Neuronal stem cell (in vitro differentiated cells): ENCODE results near the gene COMMD2.

Experiments used
- DNase-seq: peaks from one replicate; pipeline ENCODE4 v3.0.0-alpha.2; 2013; ENCODE audit warnings: low spot score
- H2AFZ ChIP-seq: one replicate; pipeline ENCODE4 v1.6.1; 2013; ENCODE audit warnings: mild to moderate bottlenecking, low read length, inconsistent platforms
- H2AK5ac ChIP-seq: 2 replicates; pipeline ENCODE4 v1.6.1; 2013; ENCODE audit warnings: low read depth, mild to moderate bottlenecking, inconsistent platforms, low read length, moderate library complexity, mixed read lengths
- H2BK120ac ChIP-seq: 2 replicates; pipeline ENCODE4 v1.6.1; 2013; ENCODE audit warnings: low read depth, mild to moderate bottlenecking, inconsistent platforms, low read length, moderate library complexity, mixed read lengths
- H2BK12ac ChIP-seq: one replicate; pipeline ENCODE4 v1.6.1; 2013; ENCODE audit warnings: low read length, inconsistent platforms
- H2BK15ac ChIP-seq: 2 replicates; pipeline ENCODE4 v1.6.1; 2013; ENCODE audit warnings: mild to moderate bottlenecking, low read length, inconsistent platforms, mixed read lengths
- H2BK5ac ChIP-seq: one replicate; pipeline ENCODE4 v1.6.1; 2013; ENCODE audit warnings: inconsistent platforms, mild to moderate bottlenecking, low read length, moderate library complexity
- H3K14ac ChIP-seq: one replicate; pipeline ENCODE4 v1.6.1; 2013; ENCODE audit warnings: low read length, inconsistent platforms
- H3K18ac ChIP-seq: 2 replicates; pipeline ENCODE4 v1.6.1; 2013; ENCODE audit warnings: low read length, inconsistent platforms
- H3K23ac ChIP-seq: 2 replicates; pipeline ENCODE4 v1.6.1; 2013; ENCODE audit warnings: low read depth, mild to moderate bottlenecking, mixed read lengths, low read length, inconsistent platforms; ENCODE audit not compliant: poor library complexity
- H3K27ac ChIP-seq: replicated peaks from 3 replicates; pipeline ENCODE4 v1.5.1; 2013; ENCODE audit warnings: low read length, inconsistent platforms
- H3K27me3 ChIP-seq, 3 experiments: 2 replicates each; pipeline ENCODE4 v1.6.1; 2013; ENCODE audit warnings: low read length in 3 of 3, mild to moderate bottlenecking in 2 of 3, inconsistent platforms in 1 of 3, low read depth in 1 of 3, mixed read lengths in 1 of 3, moderate library complexity in 1 of 3; ENCODE audit not compliant: control insufficient read depth in 3 of 3, insufficient read depth in 3 of 3
- H3K36me3 ChIP-seq, 2 donors: replicated peaks in 1 of 2; 2 replicates each; pipeline ENCODE4 v1.6.1; 2013; ENCODE audit warnings: low read length in 2 of 2; ENCODE audit not compliant: control insufficient read depth in 2 of 2, insufficient read depth in 2 of 2
- H3K4ac ChIP-seq: 2 replicates; pipeline ENCODE4 v1.6.1; 2013; ENCODE audit warnings: inconsistent platforms, mild to moderate bottlenecking, low read length, moderate library complexity
- H3K4me1 ChIP-seq, 2 donors: 1 replicate in 1 of 2; 2 replicates in 1 of 2; pipeline ENCODE4 v1.6.1; 2013; ENCODE audit warnings: low read length in 2 of 2, low read depth in 1 of 2; ENCODE audit not compliant: control insufficient read depth in 2 of 2, insufficient read depth in 1 of 2
- H3K4me2 ChIP-seq: one replicate; pipeline ENCODE4 v1.6.1; 2013; ENCODE audit warnings: mild to moderate bottlenecking, low read length, inconsistent platforms; ENCODE audit not compliant: insufficient read depth, poor library complexity, severe bottlenecking
- H3K4me3 ChIP-seq, 2 donors: 2 replicates each; pipeline ENCODE4 v1.5.1; 2013; ENCODE audit warnings: low read length in 2 of 2, mild to moderate bottlenecking in 2 of 2, inconsistent platforms in 1 of 2, moderate library complexity in 1 of 2
- H3K79me1 ChIP-seq: one replicate; pipeline ENCODE4 v1.6.1; 2013; ENCODE audit warnings: low read depth, mild to moderate bottlenecking, inconsistent platforms, low read length, moderate library complexity
- H3K9ac ChIP-seq: one replicate; pipeline ENCODE4 v1.6.1; 2013; ENCODE audit warnings: mild to moderate bottlenecking, low read depth, low read length, inconsistent platforms; ENCODE audit not compliant: poor library complexity
- H3K9me3 ChIP-seq, 2 donors: replicated peaks in 1 of 2; 2 replicates each; pipeline versions ENCODE3 to v1.6.1; 2013; ENCODE audit warnings: low read length in 2 of 2, mild to moderate bottlenecking in 2 of 2, inconsistent platforms in 1 of 2, low read depth in 1 of 2, mixed read lengths in 1 of 2, moderate library complexity in 1 of 2; ENCODE audit not compliant: control insufficient read depth in 2 of 2, insufficient read depth in 1 of 2
- H4K8ac ChIP-seq: one replicate; pipeline ENCODE4 v1.6.1; 2013; ENCODE audit warnings: low read depth, mild to moderate bottlenecking, inconsistent platforms, low read length, moderate library complexity
- H4K91ac ChIP-seq: one replicate; pipeline ENCODE4 v1.6.1; 2013; ENCODE audit warnings: low read length, low read depth, mild to moderate bottlenecking, inconsistent platforms; ENCODE audit not compliant: poor library complexity
- WGBS, 2 donors: extraction: QIAGEN DNeasy Blood & Tissue Kit; methylation state at CpG; one replicate each; pipeline ENCODE4 v1.1.7; 2013; ENCODE audit warnings: missing lambda C conversion rate in 2 of 2, mixed read lengths in 1 of 2; ENCODE audit not compliant: insufficient read length in 2 of 2, insufficient replicate concordance in 1 of 2; ENCODE audit errors: extremely low coverage in 2 of 2; 5-methylcytosine and 5-hydroxymethylcytosine counted together

The COMMD2 gene

DNA sequence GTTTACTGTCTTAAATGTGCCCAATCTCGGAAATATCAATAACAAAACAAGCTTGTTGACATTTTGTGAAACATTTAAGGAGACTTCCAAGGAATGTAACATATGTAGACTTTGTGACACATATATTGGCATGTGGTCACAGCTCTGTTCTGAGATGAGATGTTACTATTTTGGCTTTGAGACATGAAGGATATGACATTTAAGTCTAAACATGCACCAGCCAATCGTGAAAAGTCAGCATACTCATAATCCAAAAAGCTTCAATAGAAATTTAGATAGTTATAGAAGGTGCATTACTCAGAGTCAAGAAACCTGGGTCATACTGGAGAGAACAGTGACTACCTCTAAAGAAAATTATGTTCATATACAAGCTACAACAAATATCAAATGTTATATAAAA lies 13.4 kb downstream of the COMMD2 start:
- H2AFZ ChIP-seq = no peak overlapping the region
- H3K79me1 ChIP-seq = no peaks in the 10 kb centered on the region
- H3K18ac ChIP-seq = no peak overlapping the region
- H3K4ac ChIP-seq = no peak overlapping the region
- H3K4me2 ChIP-seq = no peak overlapping the region
- H3K4me1 ChIP-seq = peaks cover 0 to 2% of the 10 kb centered on the region in 2 donors
- peaks cover 2 to 62% of the 10 kb centered on the region in 2 donors for H3K36me3 ChIP-seq
- no CpG with 5 or more reads among the region's 2 CpGs for WGBS, 2 donors
- H4K91ac ChIP-seq = no peak overlapping the region
- H3K9me3 ChIP-seq = no peaks in the 10 kb centered on the region
- no peak overlapping the region for H2BK12ac ChIP-seq
- no peak overlapping the region for H2BK120ac ChIP-seq
- H2BK15ac ChIP-seq = no peak overlapping the region
- H4K8ac ChIP-seq = no peak overlapping the region
- no peak overlapping the region for H2BK5ac ChIP-seq
- no peak overlapping the region for H3K23ac ChIP-seq
- no peak overlapping the region for H3K14ac ChIP-seq
- H3K9ac ChIP-seq = no peak overlapping the region
- no peak for DNase-seq
- H2AK5ac ChIP-seq = no peak overlapping the region
- no peak overlapping the region for H3K4me3 ChIP-seq
- no peaks in the 10 kb centered on the region for H3K27me3 ChIP-seq
- no peak overlapping the region for H3K27ac ChIP-seq

DNA sequence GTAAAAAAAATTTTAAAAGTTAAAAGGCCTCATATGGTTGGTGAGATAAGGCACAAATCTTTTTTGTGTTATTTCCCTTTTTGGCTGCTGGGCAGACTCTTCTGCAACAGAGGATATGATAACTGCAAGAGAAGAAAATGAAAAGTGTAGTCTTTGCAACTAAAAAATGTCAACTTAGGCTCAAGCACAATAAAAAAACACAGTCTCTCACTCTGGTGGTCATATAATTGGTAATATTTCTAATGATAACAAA lies 15.4 kb downstream of the COMMD2 start:
- no peak overlapping the region for H3K18ac ChIP-seq
- H2BK12ac ChIP-seq = no peak overlapping the region
- H3K9me3 ChIP-seq = no peaks in the 10 kb centered on the region
- H3K79me1 ChIP-seq = no peaks in the 10 kb centered on the region
- H2BK5ac ChIP-seq = no peak overlapping the region
- H3K27ac ChIP-seq = no peak overlapping the region
- H4K91ac ChIP-seq = no peak overlapping the region
- H3K23ac ChIP-seq = no peak overlapping the region
- no peak overlapping the region for H2AK5ac ChIP-seq
- H2BK15ac ChIP-seq = no peak overlapping the region
- peaks cover 0 to 2% of the 10 kb centered on the region in 2 donors for H3K4me1 ChIP-seq
- H2BK120ac ChIP-seq = no peak overlapping the region
- H3K4me2 ChIP-seq = no peak overlapping the region
- H3K4ac ChIP-seq = no peak overlapping the region
- H2AFZ ChIP-seq = no peak overlapping the region
- no peak for DNase-seq
- H3K14ac ChIP-seq = no peak overlapping the region
- H3K4me3 ChIP-seq = no peak overlapping the region
- H3K27me3 ChIP-seq = no peaks in the 10 kb centered on the region
- H3K9ac ChIP-seq = no peak overlapping the region
- peaks cover 2 to 42% of the 10 kb centered on the region in 2 donors for H3K36me3 ChIP-seq
- H4K8ac ChIP-seq = no peak overlapping the region

DNA sequence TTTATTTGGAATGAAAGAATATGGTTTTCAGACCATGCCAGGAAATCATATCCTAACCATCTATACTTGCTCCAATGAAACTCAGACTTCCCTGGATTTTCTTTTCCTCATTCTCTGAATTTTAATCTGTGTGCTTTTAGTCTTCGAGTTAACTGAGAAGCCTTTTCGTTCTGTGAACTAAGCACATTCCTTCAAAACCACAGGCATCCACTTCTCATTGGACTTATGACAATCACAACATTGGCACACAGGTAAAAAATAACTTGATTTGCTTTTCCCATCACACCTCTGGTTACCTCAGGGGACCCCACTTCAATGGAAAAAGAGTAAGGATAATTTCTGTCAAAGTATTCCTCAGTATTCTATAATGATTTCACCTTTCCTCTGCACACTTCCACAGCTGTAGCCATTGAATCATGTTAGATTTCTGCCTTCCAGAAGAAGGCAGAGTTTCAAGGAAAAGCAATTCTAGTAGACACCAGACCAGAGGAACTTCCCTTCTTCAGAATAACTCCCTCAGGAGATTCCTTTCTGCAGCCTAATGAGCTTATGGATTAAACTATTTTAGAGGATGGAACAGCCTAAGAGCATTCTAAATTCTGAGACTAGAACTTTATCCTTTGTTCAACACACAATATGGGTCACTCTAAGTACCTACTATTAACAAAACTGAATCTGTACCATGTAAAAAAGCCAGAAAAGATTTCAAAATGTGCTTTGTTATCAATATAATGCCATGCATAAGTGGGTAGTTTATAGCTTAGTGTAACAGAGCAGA lies 15.9 kb downstream of the COMMD2 start:
- H2BK120ac ChIP-seq = no peak overlapping the region
- no peak overlapping the region for H3K23ac ChIP-seq
- H3K9me3 ChIP-seq = no peaks in the 10 kb centered on the region
- no peak overlapping the region for H4K8ac ChIP-seq
- no peak overlapping the region for H2AK5ac ChIP-seq
- no peak overlapping the region for H2AFZ ChIP-seq
- H3K4ac ChIP-seq = no peak overlapping the region
- H3K27me3 ChIP-seq = no peaks in the 10 kb centered on the region
- no peak overlapping the region for H2BK15ac ChIP-seq
- H3K4me2 ChIP-seq = no peak overlapping the region
- no peak overlapping the region for H2BK5ac ChIP-seq
- H3K9ac ChIP-seq = no peak overlapping the region
- no peak overlapping the region for H3K18ac ChIP-seq
- H3K79me1 ChIP-seq = no peaks in the 10 kb centered on the region
- no peak for DNase-seq
- H2BK12ac ChIP-seq = no peak overlapping the region
- H4K91ac ChIP-seq = no peak overlapping the region
- no CpG with 5 or more reads among the region's 2 CpGs for WGBS, 2 donors
- peaks cover under 1 to 37% of the 10 kb centered on the region in 2 donors for H3K36me3 ChIP-seq
- no peak overlapping the region for H3K14ac ChIP-seq
- H3K4me1 ChIP-seq = peaks cover 0 to 2% of the 10 kb centered on the region in 2 donors
- no peak overlapping the region for H3K4me3 ChIP-seq
- H3K27ac ChIP-seq = no peak overlapping the region

DNA sequence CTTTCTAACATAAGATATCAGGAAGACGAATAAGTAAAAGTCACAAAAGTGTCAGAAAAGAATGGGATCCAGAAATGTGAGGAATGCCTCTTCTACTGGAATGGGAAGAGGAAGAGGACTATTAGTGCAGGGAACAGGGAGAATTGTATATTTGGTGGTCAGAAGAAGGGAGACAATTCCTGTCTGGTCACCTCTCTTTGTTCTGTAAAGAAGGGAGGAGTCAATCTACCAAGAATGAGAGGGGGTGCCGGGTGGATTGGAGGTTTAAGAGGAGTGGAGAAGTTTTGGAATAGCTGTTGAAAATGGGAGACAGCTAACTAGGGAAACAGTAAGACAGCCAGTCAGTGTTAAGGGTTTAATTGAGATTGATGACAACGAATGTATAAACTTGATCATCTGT lies 20.1 kb downstream of the COMMD2 start:
- 86% methylated on average over 1 of the region's 3 CpGs; no CpG with 5 or more reads in 1 of the 2 donors for WGBS, 2 donors
- H3K4me1 ChIP-seq = peaks cover 0 to 2% of the 10 kb centered on the region in 2 donors

More for the DNA sequence above, 20.1 kb downstream of the COMMD2 start:
- Histone ChIP-seq H4K8ac (no peak overlapping the region), H3K4me2 (no peak overlapping the region), H2BK15ac (no peak overlapping the region), H3K23ac (no peak overlapping the region), H2BK12ac (no peak overlapping the region), H2AK5ac (no peak overlapping the region), H3K4me3 (no peak overlapping the region), H3K18ac (no peak overlapping the region), H3K27me3 (no peaks in the 10 kb centered on the region), H3K79me1 (no peaks in the 10 kb centered on the region), H3K9ac (no peak overlapping the region), H2BK5ac (no peak overlapping the region), H4K91ac (no peak overlapping the region), H3K9me3 (no peaks in the 10 kb centered on the region), H2AFZ (no peak overlapping the region), H3K14ac (no peak overlapping the region), H2BK120ac (no peak overlapping the region), H3K4ac (no peak overlapping the region), H3K27ac (no peak overlapping the region), H3K36me3 (peaks cover 0 to 3% of the 10 kb centered on the region in 2 donors)
- no peak for DNase-seq
